HCT116 (cell line): ENCODE measurements around the gene CLRN3. TPM values are rescaled to one million over a fixed set of nuclear protein-coding genes. Genes with fewer than 3 reads are reported as not detected.

Experiments
- ATAC-seq: fragments of 200-7000 bp; cut with Tn5 transposase; 2 replicates; pipeline ENCODE4 v1.9.1; 2020; ENCODE audit warnings: mild to moderate bottlenecking, moderate library complexity
- BruUV-seq: library from RNA; stranded (reverse); fragments of 400-500 nt; replicated peaks from 2 replicates; lab custom pipeline; 2021; lab: Mats Ljungman, UMichigan
- CTCF ChIA-PET: fragments of 300-600 bp; sonication (Branson Sonifier 250); formaldehyde crosslinking; loops from one replicate; lab custom pipeline; 2021; ENCODE audit warnings: antibody characterized with exemption; lab: Charles Lee
- POLR2A ChIA-PET: fragments of 300-600, 350-600 bp; sonication (Branson Sonifier 250); formaldehyde crosslinking; loops from one replicate; lab custom pipeline; 2021; ENCODE audit warnings: antibody characterized with exemption; lab: Charles Lee
- RAD21 ChIA-PET, 2 experiments: fragments of 300-600 bp; sonication (Branson Sonifier 250); formaldehyde crosslinking; loops; one replicate each; lab custom pipeline; 2023; ENCODE audit warnings: low total read pairs in 2 of 2; ENCODE audit not compliant: uncharacterized antibody in 2 of 2, unreplicated experiment in 2 of 2, low non-redundant PET in 1 of 2; lab: Charles Lee
- DNase-seq: peaks from one replicate; pipeline ENCODE4 v3.0.0-alpha.2; 2010; ENCODE audit warnings: low read depth, low spot score
- H2AFZ ChIP-seq: fragments of 200-600 bp; shearing (Covaris generic), sonication (generic); 2 replicates; pipeline ENCODE4 v1.6.1; 2017; ENCODE audit warnings: low read depth, mixed run types, mixed read lengths, antibody characterized with exemption, low read length; ENCODE audit not compliant: poor library complexity, severe bottlenecking
- H3K27ac ChIP-seq: 2 replicates; pipeline ENCODE4 v1.5.1; 2012; ENCODE audit warnings: low read depth, low read length
- H3K27me3 ChIP-seq: fragments of 200-600 bp; sonication (generic); 2 replicates; pipeline ENCODE4 v1.6.1; 2016; ENCODE audit warnings: mixed run types, low read length, mixed read lengths; ENCODE audit not compliant: insufficient read depth
- H3K36me3 ChIP-seq, 2 experiments: fragments of 200-500 bp in 1 of 2; fragments of 200-600 bp in 1 of 2; sonication (Bioruptor generic) in 1 of 2; sonication (generic) in 1 of 2; 2 replicates each; pipeline versions ENCODE4 v1.5.1 to v1.6.1; 2014 to 2016; ENCODE audit warnings: low read length in 2 of 2, inconsistent platforms in 1 of 2, mixed read lengths in 1 of 2, mixed run types in 1 of 2; ENCODE audit not compliant: insufficient read depth in 2 of 2, control insufficient read depth in 1 of 2
- H3K4me1 ChIP-seq, 2 experiments: fragments of 200-600 bp in 1 of 2; sonication (generic) in 1 of 2; 2 replicates each; pipeline versions ENCODE4 v1.5.1 to v1.6.1; 2012 to 2017; ENCODE audit warnings: low read length in 2 of 2, inconsistent platforms in 1 of 2, mild to moderate bottlenecking in 1 of 2, mixed read lengths in 1 of 2, mixed run types in 1 of 2, moderate library complexity in 1 of 2; ENCODE audit not compliant: insufficient read depth in 2 of 2, control insufficient read depth in 1 of 2
- H3K4me2 ChIP-seq: fragments of 200-600 bp; sonication (generic); 2 replicates; pipeline ENCODE4 v1.6.1; 2017; ENCODE audit warnings: mixed run types, low read length, mixed read lengths
- H3K4me3 ChIP-seq, 2 experiments: fragments of 200-600 bp in 1 of 2; sonication (generic) in 1 of 2; replicated peaks in 1 of 2; 2 replicates each; pipeline ENCODE4 v1.5.1; 2011 to 2016; ENCODE audit warnings: low read length in 2 of 2, control low read depth in 1 of 2, low read depth in 1 of 2, mild to moderate bottlenecking in 1 of 2, mixed read lengths in 1 of 2, mixed run types in 1 of 2
- H3K79me2 ChIP-seq: fragments of 200-600 bp; sonication (generic); 2 replicates; pipeline ENCODE4 v1.6.1; 2017; ENCODE audit warnings: mild to moderate bottlenecking, mixed run types, low read length, moderate library complexity, mixed read lengths; ENCODE audit not compliant: insufficient read depth
- H3K9ac ChIP-seq: fragments of 200-600 bp; sonication (generic); 2 replicates; pipeline ENCODE4 v1.6.1; 2016; ENCODE audit warnings: low read length, mixed read lengths
- H3K9me2 ChIP-seq: fragments of 200-600 bp; sonication (generic), shearing (Covaris generic); 2 replicates; pipeline ENCODE4 v1.6.1; 2017; ENCODE audit warnings: mixed run types, mild to moderate bottlenecking, moderate library complexity; ENCODE audit not compliant: insufficient read depth
- H3K9me3 ChIP-seq, 2 experiments: fragments of 200-500 bp in 1 of 2; fragments of 200-600 bp in 1 of 2; sonication (Bioruptor generic) in 1 of 2; sonication (generic) in 1 of 2; 2 replicates each; pipeline ENCODE4 v1.6.1; 2014 to 2017; ENCODE audit warnings: low read length in 2 of 2, mixed read lengths in 2 of 2, inconsistent platforms in 1 of 2, low read depth in 1 of 2, mild to moderate bottlenecking in 1 of 2, mixed run types in 1 of 2, moderate library complexity in 1 of 2; ENCODE audit not compliant: control insufficient read depth in 1 of 2, insufficient read depth in 1 of 2
- H4K20me1 ChIP-seq: fragments of 200-600 bp; sonication (generic), shearing (Covaris generic); 2 replicates; pipeline ENCODE4 v1.6.1; 2017; ENCODE audit warnings: mixed run types, mild to moderate bottlenecking, moderate library complexity; ENCODE audit not compliant: insufficient read depth
- CEBPB ChIP-seq: IDR thresholded peaks from 2 replicates; pipeline ENCODE4 v1.6.1; 2012; ENCODE audit warnings: low read depth
- CTCF ChIP-seq, 3 experiments: fragments of 200-600 bp in 1 of 3; sonication (generic) in 1 of 3; IDR thresholded peaks in 2 of 3; conservative IDR thresholded peaks in 1 of 3; 2 replicates each; pipeline ENCODE4 v1.5.1; 2012 to 2017; ENCODE audit warnings: low read depth in 2 of 3, low read length in 2 of 3, antibody characterized with exemption in 1 of 3, borderline replicate concordance in 1 of 3, control low read depth in 1 of 3, mild to moderate bottlenecking in 1 of 3, mixed read lengths in 1 of 3, mixed run types in 1 of 3, moderate library complexity in 1 of 3; ENCODE audit not compliant: insufficient read depth in 1 of 3
- EGR1 ChIP-seq: IDR thresholded peaks from 2 replicates; pipeline ENCODE4 v1.6.1; 2012; ENCODE audit warnings: low read depth
- ELF1 ChIP-seq: IDR thresholded peaks from 2 replicates; pipeline ENCODE4 v1.6.1; 2012; ENCODE audit warnings: low read depth, borderline replicate concordance
- EZH2 ChIP-seq: fragments of 200-600 bp; sonication (generic); IDR thresholded peaks from 2 replicates; pipeline ENCODE4 v1.6.1; 2017; ENCODE audit warnings: antibody characterized with exemption, mixed run types
- EZH2phosphoT487 ChIP-seq: fragments of 200-600 bp; IDR thresholded peaks from 2 replicates; pipeline ENCODE4 v1.6.1; 2018; ENCODE audit warnings: antibody characterized with exemption, borderline replicate concordance
- FOSL1 ChIP-seq: IDR thresholded peaks from 2 replicates; pipeline ENCODE4 v1.6.1; 2012; ENCODE audit warnings: low read depth
- MAX ChIP-seq: IDR thresholded peaks from 2 replicates; pipeline ENCODE4 v1.6.1; 2012
- POLR2AphosphoS5 ChIP-seq: IDR thresholded peaks from 2 replicates; pipeline ENCODE4 v1.6.1; 2011; ENCODE audit warnings: mild to moderate bottlenecking, low read depth, low read length, moderate library complexity
- REST ChIP-seq: IDR thresholded peaks from 2 replicates; pipeline ENCODE4 v1.6.1; 2012; ENCODE audit warnings: low read depth
- SIN3A ChIP-seq: IDR thresholded peaks from 2 replicates; pipeline ENCODE4 v1.6.1; 2012; ENCODE audit warnings: low read depth
- SP1 ChIP-seq: IDR thresholded peaks from 2 replicates; pipeline ENCODE4 v1.6.1; 2012; ENCODE audit warnings: low read depth
- SRF ChIP-seq: IDR thresholded peaks from 2 replicates; pipeline ENCODE4 v1.6.1; 2012; ENCODE audit warnings: low read depth
- TCF7L2 ChIP-seq: IDR thresholded peaks from 2 replicates; pipeline ENCODE4 v1.7.0; 2011; ENCODE audit warnings: borderline replicate concordance, inconsistent platforms; ENCODE audit not compliant: insufficient read depth, insufficient read length; ENCODE audit errors: extremely low read depth
- YY1 ChIP-seq: IDR thresholded peaks from 2 replicates; pipeline ENCODE4 v1.6.1; 2011; ENCODE audit warnings: low read length, low read depth, moderate library complexity, mild to moderate bottlenecking; ENCODE audit not compliant: insufficient replicate concordance; ENCODE audit errors: extremely low read depth
- ZBTB33 ChIP-seq: IDR thresholded peaks from 2 replicates; pipeline ENCODE4 v1.6.1; 2011; ENCODE audit warnings: mild to moderate bottlenecking, low read length, moderate library complexity; ENCODE audit not compliant: insufficient replicate concordance; ENCODE audit errors: extremely low read depth
- ZFX ChIP-seq: fragments of 450-650 bp; IDR thresholded peaks from 2 replicates; pipeline ENCODE4 v1.6.1; 2017
- intact Hi-C: fragments of 100-400 bp; cut with micrococcal nuclease; formaldehyde crosslinking; loops from 2 replicates; pipeline ENCODE4 v1.10.0; 2022
- total RNA-seq: library from RNA; stranded (reverse); gene quantifications from one replicate; pipeline ENCODE4 v1.2.1, GENCODE V29; 2021; ENCODE audit not compliant: unreplicated experiment

Gene CLRN3
- total RNA-seq, 1 experiment from 2014 or later: 0.39 TPM

- Histone ChIP-seq H3K36me3 (no peaks in the 10 kb centered on the region), H3K79me2 (no peaks in the 10 kb centered on the region), H3K9me3 (no peaks in the 10 kb centered on the region), H3K4me3 (no peak overlapping the region), H3K9me2 (no peaks in the 10 kb centered on the region), H3K27ac (no peak overlapping the region), H3K4me2 (no peak overlapping the region), H4K20me1 (no peaks in the 10 kb centered on the region)
- BruUV-seq: no TSS peak
- DNase-seq: no peak
- POLR2A ChIA-PET: no interaction called here
- no peak for ATAC-seq
- TF ChIP-seq EZH2: no peak
- no peak for TF ChIP-seq REST
- no peak for TF ChIP-seq CTCF (IDR thresholded peaks at IDR 0.05 in 2 of 3, conservative IDR thresholded peaks at IDR 0.05 in 1 of 3; ENCODE audit: borderline replicate concordance in 1 of 3, insufficient read depth in 1 of 3, low read depth in 2 of 3, low read length in 2 of 3)
- TF ChIP-seq ZFX: no peak
- TF ChIP-seq POLR2AphosphoS5: no peak
- no peak for TF ChIP-seq EGR1
- no peak for TF ChIP-seq YY1
- TF ChIP-seq SRF: no peak
- no peak for TF ChIP-seq TCF7L2
- TF ChIP-seq SIN3A: no peak
- no peak for TF ChIP-seq FOSL1
- TF ChIP-seq SP1: no peak
- TF ChIP-seq MAX: no peak
- TF ChIP-seq ZBTB33: no peak
- TF ChIP-seq EZH2phosphoT487: no peak
- TF ChIP-seq ELF1: no peak
- TF ChIP-seq CEBPB: no peak
- TF ChIP-seq, all 23 proteins: peak for 0
- H3K4me1 ChIP-seq: no peaks in the 10 kb centered on the region
- H3K27me3 ChIP-seq: 0 out of 2 replicates have a peak, but pooled peaks cover 2% of the 10 kb centered on the region
- intact Hi-C loops: loop anchor here (2.0 to 10.0 kb wide), 2 partner anchors 213 to 611 kb away; no protein-coding TSS in a partner anchor
- no peak overlapping the region for H3K9ac ChIP-seq
- no peak overlapping the region for H2AFZ ChIP-seq
- CTCF ChIA-PET: interaction anchor here (6.5 kb wide), 1 partner anchor 139 kb away, joined by 131 read pairs; no protein-coding TSS in a partner anchor
- RAD21 ChIA-PET: no interaction called here
Measured at GRCh38 chr10:127855976-127856375, 36.8 kb downstream of the CLRN3 start.
